Activated T-cell treated with anti-CD3 and anti-CD28 coated beads, Interleukin-2, amount 50 U/mL, for 72 hours (primary cell): ENCODE results near the gene ABR. TPM values are rescaled to one million over a fixed set of nuclear protein-coding genes. Genes with fewer than 3 reads are reported as not detected.
A peak's percentile ranks its signal among the peaks of the same experiment; 100 is the strongest.
"Not testable (repeated sequence)": the region's sequence is repeated elsewhere in the genome, so short reads cannot be mapped to it uniquely, and the experiment has no call there.

ENCODE experiments used
- ATAC-seq, 2 donors: fragments of 150-1000 bp; cut with Tn5 transposase; replicated peaks in 1 of 2; 2 replicates each; pipeline ENCODE4 v1.10.0; 2021; ENCODE audit warnings: moderate library complexity in 2 of 2, mild to moderate bottlenecking in 1 of 2
- DNase-seq, 2 donors: peaks; one replicate each; pipeline ENCODE4 v3.0.0; 2021 to 2022; ENCODE audit warnings: mixed read lengths in 1 of 2
- H3K27ac Mint-ChIP-seq: one replicate; pipeline ENCODE4 v1.8.0; 2022; ENCODE audit warnings: mild to moderate bottlenecking, moderate library complexity, mixed read lengths
- H3K27me3 Mint-ChIP-seq: one replicate; pipeline ENCODE4 v1.8.0; 2022; ENCODE audit warnings: low read depth, mixed read lengths
- H3K36me3 Mint-ChIP-seq, 2 donors: one replicate each; pipeline ENCODE4 v1.8.0; 2022; ENCODE audit warnings: mixed read lengths in 2 of 2, mild to moderate bottlenecking in 1 of 2; ENCODE audit not compliant: insufficient read depth in 2 of 2
- H3K4me1 Mint-ChIP-seq: one replicate; pipeline ENCODE4 v1.8.0; 2022; ENCODE audit warnings: low read depth, mixed read lengths
- H3K4me3 Mint-ChIP-seq, 2 donors: one replicate each; pipeline ENCODE4 v1.8.0; 2022; ENCODE audit warnings: mild to moderate bottlenecking in 2 of 2, mixed read lengths in 2 of 2, moderate library complexity in 2 of 2
- H3K9me3 Mint-ChIP-seq, 2 donors: one replicate each; pipeline ENCODE4 v1.8.0; 2022; ENCODE audit warnings: mixed read lengths in 2 of 2
- total RNA-seq, 2 donors: library from RNA; stranded (reverse); gene quantifications; one replicate each; pipeline ENCODE4 v1.2.3, GENCODE V29; 2022

ABR gene
- total RNA-seq, 2 donors from 2014 or later: 65.8 to 70.8 TPM

GRCh38 chr17:1001640-1002411, 178.0 kb downstream of the ABR start:
- Mint-ChIP-seq H3K9me3 (no peaks in the 10 kb centered on the region), H3K4me3 (no peak overlapping the region), H3K4me1 (peaks cover 37% of the 10 kb centered on the region), H3K27me3 (no peaks in the 10 kb centered on the region), H3K36me3 (peaks cover 9 to 11% of the 10 kb centered on the region in 2 donors), H3K27ac (no peak overlapping the region)
- no peak for ATAC-seq
- no peak for DNase-seq

DNA sequence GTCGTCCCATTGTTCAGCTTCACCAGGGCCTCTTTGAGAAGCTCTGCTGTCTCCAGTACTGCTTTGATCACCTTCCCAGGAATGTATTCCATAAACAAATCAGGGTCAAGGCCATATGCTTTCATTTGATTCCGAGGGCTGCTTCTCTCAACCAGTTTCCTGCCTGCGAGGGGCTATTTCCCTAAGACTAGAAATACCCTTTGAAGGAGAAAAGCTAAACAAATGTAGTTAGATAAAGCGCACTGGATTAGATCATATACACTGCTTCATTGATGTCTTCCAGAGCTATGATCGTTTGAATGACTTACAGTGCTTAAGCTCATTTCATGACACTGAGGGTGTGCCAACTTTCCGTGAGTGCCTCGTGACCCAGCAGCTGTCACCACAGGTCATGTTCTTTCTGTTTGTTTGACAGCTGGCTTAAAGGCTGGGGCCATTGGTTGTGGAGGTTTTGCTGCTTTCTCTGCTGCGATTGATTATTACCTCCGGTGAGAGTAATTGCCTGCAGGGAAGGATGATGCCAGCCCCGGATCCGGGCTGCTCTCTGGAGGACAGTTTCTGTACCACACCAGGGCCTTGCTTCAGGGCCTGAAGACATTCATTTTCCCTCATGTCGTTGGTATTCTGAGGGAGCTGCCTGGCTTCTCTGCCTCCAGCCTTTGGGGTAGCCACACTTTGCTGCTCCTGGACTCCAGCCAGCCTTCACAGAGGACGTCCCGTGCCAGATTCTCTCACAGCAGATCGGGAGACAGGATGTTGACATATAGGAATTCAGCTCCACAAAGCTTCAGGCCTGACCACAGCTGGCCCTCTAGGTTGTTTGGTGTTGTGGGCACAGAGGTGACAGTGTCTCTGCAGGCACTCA, 179.0 kb downstream of the ABR start:
- peaks cover 9 to 11% of the 10 kb centered on the region in 2 donors for H3K36me3 Mint-ChIP-seq
- no peaks in the 10 kb centered on the region for H3K27me3 Mint-ChIP-seq
- H3K4me1 Mint-ChIP-seq: peaks cover 37% of the 10 kb centered on the region
- no peak overlapping the region for H3K4me3 Mint-ChIP-seq
- no peak for DNase-seq
- H3K27ac Mint-ChIP-seq: peak overlapping the region; percentile 47
- ATAC-seq: no peak
- no peaks in the 10 kb centered on the region for H3K9me3 Mint-ChIP-seq

GRCh38 chr17:998111-998510, 181.7 kb downstream of the ABR start:
- peaks cover 27% of the 10 kb centered on the region for H3K4me1 Mint-ChIP-seq
- no peaks in the 10 kb centered on the region for H3K27me3 Mint-ChIP-seq
- no peak overlapping the region for H3K27ac Mint-ChIP-seq
- DNase-seq: no peak
- peaks cover 2 to 12% of the 10 kb centered on the region in 2 donors for H3K9me3 Mint-ChIP-seq
- peaks cover 14 to 23% of the 10 kb centered on the region in 2 donors for H3K36me3 Mint-ChIP-seq
- ATAC-seq: no peak
- peak overlapping the region; percentile 98 to 99 for H3K4me3 Mint-ChIP-seq

DNA sequence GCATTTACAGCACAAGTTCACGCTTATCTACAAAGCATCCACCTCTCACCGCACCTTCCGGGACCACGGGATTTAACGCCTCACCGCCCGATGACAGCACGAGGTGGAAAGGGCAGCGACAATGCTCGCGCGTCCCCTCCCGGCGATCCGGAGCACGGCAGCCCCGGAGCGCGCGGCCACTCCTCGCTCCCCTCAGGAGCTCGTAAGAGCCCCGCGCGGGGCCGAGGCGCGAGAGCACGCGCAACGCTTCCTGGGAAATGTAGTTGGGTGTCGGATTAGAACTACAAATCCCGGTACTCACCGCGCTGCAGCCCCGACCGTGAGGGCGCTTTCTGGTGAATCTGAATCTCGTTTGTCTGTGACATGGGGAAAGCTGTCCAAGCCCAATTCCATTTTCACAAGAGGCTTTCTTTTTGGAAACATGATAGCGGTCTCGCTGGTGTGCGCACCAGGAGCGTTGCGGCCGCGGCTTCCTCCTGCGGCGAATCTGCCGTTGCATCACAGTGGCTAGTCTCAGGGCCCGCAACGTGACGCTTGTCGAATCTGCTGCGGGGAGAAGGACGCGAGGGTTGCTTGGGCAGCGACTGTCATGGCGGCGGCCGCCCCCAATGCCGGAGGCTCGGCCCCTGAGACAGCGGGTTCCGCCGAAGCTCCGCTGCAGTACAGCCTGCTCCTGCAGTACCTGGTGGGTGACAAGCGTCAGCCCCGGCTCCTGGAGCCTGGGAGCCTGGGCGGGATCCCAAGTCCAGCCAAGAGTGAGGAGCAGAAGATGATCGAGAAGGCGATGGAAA, 183.0 kb downstream of the ABR start, which contains the start of gene TIMM22:
Gene TIMM22 (plus strand): TSS at position 576 of the 791 bp plus-strand sequence. CDS start 14 bp downstream, at position 590.
- peak; percentile 93 to 94 for DNase-seq
- H3K27me3 Mint-ChIP-seq: no peaks in the 10 kb centered on the region
- peak; percentile 94 to 95 for ATAC-seq
- peak within 1 kb of the TSS; percentile 98 to 99 for H3K4me3 Mint-ChIP-seq
- peaks cover 21% of the 10 kb centered on the region for H3K4me1 Mint-ChIP-seq
- H3K36me3 Mint-ChIP-seq: peaks cover 14 to 22% of the 10 kb centered on the region in 2 donors
- peaks cover 2 to 15% of the 10 kb centered on the region in 2 donors for H3K9me3 Mint-ChIP-seq
- H3K27ac Mint-ChIP-seq: peak within 1 kb of the TSS; percentile 98

DNA sequence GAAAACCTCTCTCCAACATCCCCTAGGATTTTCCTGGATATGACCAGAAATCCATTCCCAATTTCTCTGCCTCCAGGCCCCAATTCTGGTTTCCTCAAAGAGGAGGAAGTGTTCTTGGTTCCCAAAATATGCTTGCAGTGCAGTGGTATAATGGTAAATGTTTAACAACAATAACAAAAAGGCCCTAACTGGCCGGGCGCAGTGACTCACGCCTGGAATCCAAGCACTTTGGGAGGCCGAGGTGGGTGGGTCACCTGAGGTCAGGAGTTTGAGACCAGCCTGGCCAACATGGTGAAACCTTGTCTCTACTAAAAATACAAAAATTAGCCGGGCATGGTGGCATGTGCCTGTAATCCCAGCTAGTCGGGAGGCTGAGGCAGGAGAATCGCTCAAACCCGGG, 184.5 kb downstream of the ABR start:
- H3K27me3 Mint-ChIP-seq, ATAC-seq, H3K27ac Mint-ChIP-seq, DNase-seq, H3K4me3 Mint-ChIP-seq: not testable (repeated sequence)
- Mint-ChIP-seq H3K4me1 (peaks cover 21% of the 10 kb centered on the region), H3K36me3 (peaks cover 11 to 17% of the 10 kb centered on the region in 2 donors), H3K9me3 (peaks cover 2 to 15% of the 10 kb centered on the region in 2 donors)

- ATAC-seq: no peak
- H3K27ac Mint-ChIP-seq: no peak overlapping the region
- H3K27me3 Mint-ChIP-seq: no peaks in the 10 kb centered on the region
- peaks cover 9 to 16% of the 10 kb centered on the region in 2 donors for H3K36me3 Mint-ChIP-seq
- H3K4me1 Mint-ChIP-seq: peaks cover 5% of the 10 kb centered on the region
- H3K4me3 Mint-ChIP-seq: no peak overlapping the region
- peaks cover 2 to 15% of the 10 kb centered on the region in 2 donors for H3K9me3 Mint-ChIP-seq
- DNase-seq: no peak
These were observed 186.8 kb downstream of the ABR start for GRCh38 chr17:992933-993332.

DNA sequence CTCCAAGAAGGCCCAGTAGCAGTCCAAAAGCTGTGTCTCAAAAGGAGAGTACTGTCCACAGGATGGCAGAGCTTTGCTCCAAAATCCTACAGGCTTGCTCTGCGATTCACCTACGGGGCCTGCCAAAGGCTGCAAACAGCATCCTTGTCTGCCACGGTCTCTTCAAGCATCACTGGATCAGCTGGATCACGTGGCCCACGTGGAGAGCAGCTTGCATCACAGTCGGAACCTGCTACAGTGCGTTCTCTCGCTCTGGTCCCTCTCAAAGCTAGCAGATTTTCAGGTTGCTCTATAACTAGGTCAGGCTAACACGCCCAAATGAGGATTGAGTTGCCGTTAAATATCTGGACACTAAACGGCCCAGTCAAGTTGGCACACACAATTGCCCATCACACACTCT, 191.2 kb downstream of the ABR start:
- Mint-ChIP-seq H3K9me3 (peaks cover 0 to 6% of the 10 kb centered on the region in 2 donors), H3K36me3 (peaks cover 5% of the 10 kb centered on the region in 2 donors), H3K27me3 (no peaks in the 10 kb centered on the region), H3K4me3 (no peak overlapping the region), H3K4me1 (no peaks in the 10 kb centered on the region), H3K27ac (no peak overlapping the region)
- DNase-seq: no peak
- ATAC-seq: no peak

DNA sequence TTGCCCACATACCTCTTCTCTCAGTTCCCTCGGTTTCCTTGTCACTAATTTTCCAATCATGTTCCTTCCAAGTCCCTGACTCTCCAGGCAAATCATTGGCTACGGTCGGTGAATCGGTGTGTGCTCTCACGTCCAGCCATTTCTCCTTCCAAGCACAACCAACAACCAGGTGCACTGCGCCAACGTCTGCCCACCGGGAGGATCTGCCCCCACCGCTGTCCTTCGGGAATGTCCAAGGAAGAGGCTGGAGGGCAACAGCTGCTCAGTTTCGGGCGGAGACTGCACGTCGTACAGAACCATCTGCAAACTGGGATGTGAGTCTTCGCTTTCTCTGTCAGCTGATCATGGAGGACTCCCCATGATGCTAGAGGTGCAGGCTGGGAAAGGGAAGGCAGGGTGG, 191.8 kb downstream of the ABR start:
- DNase-seq: no peak
- no peak overlapping the region for H3K4me3 Mint-ChIP-seq
- H3K36me3 Mint-ChIP-seq: peaks cover 0 to 2% of the 10 kb centered on the region in 2 donors
- H3K27ac Mint-ChIP-seq: no peak overlapping the region
- no peaks in the 10 kb centered on the region for H3K27me3 Mint-ChIP-seq
- no peak for ATAC-seq
- no peaks in the 10 kb centered on the region for H3K4me1 Mint-ChIP-seq
- peaks cover 0 to 2% of the 10 kb centered on the region in 2 donors for H3K9me3 Mint-ChIP-seq

DNA sequence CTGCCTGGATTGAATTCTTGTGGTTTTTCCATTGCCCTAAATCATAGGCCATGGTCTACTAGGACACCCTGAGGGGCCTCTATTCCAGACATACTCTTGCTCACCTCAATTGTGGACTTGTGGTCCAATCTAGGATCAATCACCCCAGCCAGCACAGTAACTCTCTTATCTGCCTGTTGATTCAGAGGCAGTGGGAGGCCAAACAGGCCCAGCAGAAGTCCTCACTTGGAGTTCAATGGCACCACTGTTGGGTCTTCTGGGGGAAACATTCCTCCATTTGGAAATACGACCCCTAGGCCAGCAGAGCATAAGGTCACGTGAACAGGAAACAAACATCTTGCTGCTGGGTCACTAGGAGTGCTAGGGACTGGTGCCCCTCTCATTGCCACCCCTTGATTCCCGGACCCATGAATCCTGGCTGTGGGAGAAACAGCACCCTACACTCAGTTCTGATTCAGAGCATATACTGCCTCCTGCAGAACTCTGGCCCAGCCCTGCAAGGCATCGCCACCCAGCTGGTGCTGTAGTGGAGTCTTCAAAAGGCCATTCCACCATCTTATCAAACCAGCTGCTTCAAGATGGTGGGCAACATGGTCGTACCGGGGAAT, 193.4 kb downstream of the ABR start:
- ATAC-seq (no peak), DNase-seq (no peak)
- H3K9me3 Mint-ChIP-seq: no peaks in the 10 kb centered on the region
- no peaks in the 10 kb centered on the region for H3K36me3 Mint-ChIP-seq
- H3K27me3 Mint-ChIP-seq: no peaks in the 10 kb centered on the region
- no peak overlapping the region for H3K4me3 Mint-ChIP-seq
- H3K27ac Mint-ChIP-seq: no peak overlapping the region
- H3K4me1 Mint-ChIP-seq: no peaks in the 10 kb centered on the region

GRCh38 chr17:983921-984320, 195.9 kb downstream of the ABR start:
- Mint-ChIP-seq H3K27ac (no peak overlapping the region), H3K4me3 (no peak overlapping the region), H3K4me1 (peaks cover 15% of the 10 kb centered on the region), H3K9me3 (no peaks in the 10 kb centered on the region), H3K27me3 (no peaks in the 10 kb centered on the region), H3K36me3 (no peaks in the 10 kb centered on the region)
- DNase-seq: no peak
- no peak for ATAC-seq

- no peak for ATAC-seq
- Mint-ChIP-seq H3K4me3 (peak overlapping the region; percentile 17 to 86), H3K9me3 (no peaks in the 10 kb centered on the region), H3K27ac (no peak overlapping the region), H3K36me3 (peaks cover 0 to 2% of the 10 kb centered on the region in 2 donors), H3K4me1 (peaks cover 21% of the 10 kb centered on the region), H3K27me3 (peaks cover 22% of the 10 kb centered on the region)
- no peak for DNase-seq
These were observed 198.5 kb downstream of the ABR start for GRCh38 chr17:981292-981658.
